ENCODE data around the gene ECPAS.

ECPAS gene

GRCh38 chr9:111334318-111334863, 149.8 kb downstream of the ECPAS start:
- DNase-seq, result peak; percentile 5

- DNase-seq, result no peak
These were observed 154.1 kb downstream of the ECPAS start, which contains the start of gene OR2K2 for GRCh38 chr9:111330124-111330523. OR2K2 (minus strand) TSS chr9:111330224; CDS start chr9:111328433, 1,791 bp downstream.

GRCh38 chr9:111320631-111321030, 163.6 kb downstream of the ECPAS start:
- DNase-seq, result no peak

- no peak for DNase-seq
These were observed 167.4 kb downstream of the ECPAS start for GRCh38 chr9:111316796-111317195.
